Mammary epithelial cell (primary cell): ENCODE measurements around the gene BMAL1.

Experiments
- CTCF ChIP-seq, 2 donors: IDR thresholded peaks in 1 of 2; conservative IDR thresholded peaks in 1 of 2; 2 replicates each; pipeline ENCODE4 v1.5.1; 2011 to 2012; ENCODE audit warnings: inconsistent platforms in 2 of 2, low read length in 2 of 2, mild to moderate bottlenecking in 2 of 2, control low read depth in 1 of 2, low read depth in 1 of 2; ENCODE audit not compliant: insufficient read depth in 1 of 2; ENCODE audit errors: extremely low read depth in 1 of 2
- EZH2 ChIP-seq: IDR thresholded peaks from 2 replicates; pipeline ENCODE4 v1.6.1; 2012; ENCODE audit warnings: low read length, inconsistent platforms, borderline replicate concordance

GRCh38 chr11:13268791-13269190 is 8.8 kb upstream of the BMAL1 start:
- TF ChIP-seq EZH2 (no peak), CTCF (conservative IDR thresholded peaks at IDR 0.05 in 1 of 2, IDR thresholded peaks at IDR 0.05 in 1 of 2; ENCODE audit: extremely low read depth in 1 of 2, insufficient read depth in 1 of 2, low read depth in 1 of 2, low read length in 2 of 2) (no peak)
